ENCODE results near the gene PLOD3.

PLOD3 gene

GRCh38 chr7:101237206-101238067, 20.1 kb upstream of the PLOD3 start, which contains the start of gene CLDN15:
Gene CLDN15, minus strand, starts transcription at chr7:101237802. Its CDS starts 221 bp downstream, at chr7:101237581.
- TF ChIP-seq CTCF (IDR thresholded peaks at IDR 0.05; ENCODE audit: insufficient read depth, low read depth, low read length, missing control alignments): no peak
- no peak within 1 kb of the TSS for H3K4me3 ChIP-seq (ENCODE audit: low read depth, low read length)
- no peak for DNase-seq (ENCODE audit: low read depth)

- no peak for DNase-seq (ENCODE audit: low read depth)
- no peak for TF ChIP-seq CTCF (IDR thresholded peaks at IDR 0.05; ENCODE audit: insufficient read depth, low read depth, low read length, missing control alignments)
- no peak overlapping the region for H3K4me3 ChIP-seq (ENCODE audit: low read depth, low read length)
These were observed 19.0 kb upstream of the PLOD3 start for GRCh38 chr7:101236292-101236835.

- TF ChIP-seq CTCF (IDR thresholded peaks at IDR 0.05; ENCODE audit: insufficient read depth, low read depth, low read length, missing control alignments): no peak
- H3K4me3 ChIP-seq (ENCODE audit: low read depth, low read length): no peak overlapping the region
- DNase-seq (ENCODE audit: low read depth): no peak
These were observed 18.1 kb upstream of the PLOD3 start for GRCh38 chr7:101235522-101235921.

GRCh38 chr7:101235050-101235449, 17.7 kb upstream of the PLOD3 start:
- peak; percentile 2 for TF ChIP-seq CTCF (IDR thresholded peaks at IDR 0.05; ENCODE audit: insufficient read depth, low read depth, low read length, missing control alignments)
- DNase-seq (ENCODE audit: low read depth): no peak
- no peak overlapping the region for H3K4me3 ChIP-seq (ENCODE audit: low read depth, low read length)

GRCh38 chr7:101234636-101235035, 17.3 kb upstream of the PLOD3 start:
- H3K4me3 ChIP-seq (ENCODE audit: low read depth, low read length): no peak overlapping the region
- TF ChIP-seq CTCF (IDR thresholded peaks at IDR 0.05; ENCODE audit: insufficient read depth, low read depth, low read length, missing control alignments): no peak
- DNase-seq (ENCODE audit: low read depth): no peak

- DNase-seq (ENCODE audit: low read depth): no peak
- no peak overlapping the region for H3K4me3 ChIP-seq (ENCODE audit: low read depth, low read length)
- no peak for TF ChIP-seq CTCF (IDR thresholded peaks at IDR 0.05; ENCODE audit: insufficient read depth, low read depth, low read length, missing control alignments)
These were observed 16.6 kb upstream of the PLOD3 start for GRCh38 chr7:101233907-101234547.
